GM19351 (cell line): ENCODE results near the gene TP73.

ENCODE experiments used
- ATAC-seq: cut with Tn5 transposase; IDR thresholded peaks from one replicate; pipeline ENCODE4 v1.9.1; 2021; ENCODE audit warnings: mild to moderate bottlenecking, moderate library complexity; ENCODE audit not compliant: unreplicated experiment

The TP73 gene

DNA sequence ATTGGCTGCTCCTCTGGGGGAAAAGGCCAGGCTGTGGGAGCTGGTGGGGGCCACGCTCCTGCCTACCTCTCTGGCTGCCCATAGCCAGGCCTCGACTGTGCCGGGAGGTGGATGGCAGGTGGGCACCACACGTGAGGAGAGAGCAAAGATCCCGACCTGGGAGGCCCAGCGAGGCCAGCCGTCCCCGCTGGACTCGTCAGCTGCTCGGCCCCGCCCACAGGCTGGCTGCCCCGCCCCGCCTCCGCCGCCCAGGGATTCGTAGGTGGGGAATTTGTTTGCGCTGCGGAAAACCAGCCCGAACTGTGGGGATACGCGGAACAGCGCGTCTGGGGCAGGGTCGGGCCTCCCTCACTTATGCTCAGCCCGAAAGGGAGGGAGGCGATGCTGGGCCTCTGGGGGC, 31.7 kb downstream of the TP73 start:
- no peak for ATAC-seq

DNA sequence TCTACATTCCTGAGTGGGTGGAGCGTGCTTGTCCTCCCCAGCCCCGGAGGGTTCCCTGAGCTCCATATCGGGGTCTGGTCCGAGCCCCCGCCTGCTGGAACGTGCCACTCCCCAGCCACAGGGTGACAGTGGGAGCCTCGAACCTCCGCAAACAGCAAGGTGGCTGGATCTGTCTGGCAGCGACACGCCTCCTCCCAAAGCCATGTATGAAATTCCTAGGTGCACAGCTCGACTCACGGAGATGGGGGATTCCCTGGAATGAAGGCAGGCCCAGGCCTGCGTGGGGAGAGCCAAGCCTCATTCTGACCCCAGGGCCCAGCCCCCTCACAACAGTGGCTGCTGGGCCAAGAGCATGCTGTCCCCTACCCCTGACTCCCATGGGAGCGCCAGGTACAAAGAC, 32.9 kb downstream of the TP73 start:
- no peak for ATAC-seq

GRCh38 chr1:3685906-3686305, 33.6 kb downstream of the TP73 start:
- no peak for ATAC-seq

- no peak for ATAC-seq
Measured at GRCh38 chr1:3687504-3687903, 35.2 kb downstream of the TP73 start.

DNA sequence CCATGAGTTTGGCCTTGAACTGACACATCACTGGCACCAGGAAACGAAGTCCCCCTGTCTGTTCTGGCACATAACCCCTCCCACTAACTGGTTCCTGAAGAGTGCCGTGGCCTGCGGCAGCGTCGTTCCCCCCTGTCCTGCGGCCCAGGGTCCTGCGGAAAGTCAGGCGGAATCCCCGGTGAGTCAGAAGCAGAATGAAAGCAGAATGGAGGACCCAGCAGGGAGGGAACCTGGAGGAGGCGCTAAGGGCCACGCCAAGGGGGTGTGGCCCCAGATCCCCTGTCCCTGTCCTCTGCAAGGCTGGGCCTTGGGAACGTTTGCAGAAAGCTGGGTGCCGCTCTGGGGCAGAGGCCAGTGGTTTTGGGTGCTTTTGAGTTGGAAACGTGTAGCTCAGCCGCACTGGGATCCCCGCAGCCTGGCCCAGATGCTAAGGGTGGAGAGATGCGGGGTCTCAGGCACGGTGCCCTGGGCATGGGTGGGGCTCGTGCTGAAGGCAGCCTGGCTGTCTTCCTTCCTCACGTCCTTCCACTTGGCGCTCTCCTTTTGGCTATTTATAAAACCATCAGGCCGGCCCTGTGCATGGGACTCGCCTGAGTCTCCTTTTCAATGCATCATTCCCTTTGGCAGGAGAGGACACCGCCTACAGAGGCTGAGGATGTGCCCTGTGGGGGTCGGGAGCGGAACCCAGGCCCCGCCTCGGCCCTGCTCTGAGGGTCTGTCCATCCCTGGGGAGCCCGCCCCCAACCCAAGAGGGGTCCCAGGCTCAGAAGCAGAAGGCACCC, 36.2 kb downstream of the TP73 start:
- ATAC-seq, result no peak

DNA sequence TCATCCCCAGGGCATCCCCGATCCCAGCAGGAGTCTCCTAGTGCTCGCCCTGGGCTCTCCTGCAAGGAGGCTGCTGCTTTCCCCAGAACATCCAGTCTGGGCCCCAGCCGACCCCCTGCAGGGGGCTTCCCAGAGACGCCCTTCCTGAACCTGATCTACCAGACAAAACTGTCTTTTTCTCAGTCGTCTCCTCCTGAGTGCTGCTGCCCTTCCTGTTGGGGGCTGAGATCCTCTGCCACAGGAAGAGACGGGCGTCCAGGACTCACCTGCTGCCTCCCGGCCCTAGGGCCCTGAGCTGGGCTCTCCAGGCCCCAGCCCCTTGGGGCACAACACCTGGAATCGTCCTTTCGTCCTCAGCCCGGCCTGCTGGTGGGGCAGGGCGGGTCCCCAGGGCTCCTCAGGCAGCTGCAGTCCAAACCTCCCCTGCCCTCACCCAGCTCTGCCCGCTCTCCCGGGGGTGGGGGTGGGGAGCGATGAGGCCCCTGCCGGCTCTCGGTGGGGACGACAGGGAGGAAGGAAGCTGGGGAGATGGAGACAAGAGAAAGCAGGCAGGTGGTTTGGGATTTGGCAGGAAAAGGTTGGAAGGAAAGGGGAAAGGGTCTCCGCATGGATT, 36.9 kb downstream of the TP73 start:
- ATAC-seq, result no peak

DNA sequence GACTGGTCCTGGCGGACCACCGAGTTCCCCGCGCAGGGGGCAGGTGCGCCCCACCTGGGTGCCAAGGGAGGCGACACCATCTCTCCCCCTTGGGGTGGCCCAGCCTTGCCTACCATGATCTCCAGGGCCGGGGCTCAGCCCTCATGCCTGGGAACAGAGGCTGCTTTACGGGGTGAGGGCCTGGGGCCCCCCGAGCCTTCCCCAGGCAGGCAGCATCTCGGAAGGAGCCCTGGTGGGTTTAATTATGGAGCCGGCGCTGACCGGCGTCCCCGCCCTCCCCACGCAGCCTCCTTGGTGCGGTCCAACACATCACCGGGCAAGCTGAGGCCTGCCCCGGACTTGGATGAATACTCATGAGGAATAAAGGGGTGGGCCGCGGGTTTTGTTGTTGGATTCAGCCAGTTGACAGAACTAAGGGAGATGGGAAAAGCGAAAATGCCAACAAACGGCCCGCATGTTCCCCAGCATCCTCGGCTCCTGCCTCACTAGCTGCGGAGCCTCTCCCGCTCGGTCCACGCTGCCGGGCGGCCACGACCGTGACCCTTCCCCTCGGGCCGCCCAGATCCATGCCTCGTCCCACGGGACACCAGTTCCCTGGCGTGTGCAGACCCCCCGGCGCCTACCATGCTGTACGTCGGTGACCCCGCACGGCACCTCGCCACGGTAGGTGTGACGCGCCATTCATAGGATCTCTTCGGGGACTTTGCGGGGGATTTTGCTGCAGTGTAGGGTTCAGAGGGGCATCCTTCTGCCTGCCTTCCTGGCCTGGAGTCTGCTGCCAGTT, 38.2 kb downstream of the TP73 start:
- ATAC-seq, result no peak

- no peak for ATAC-seq
Measured at GRCh38 chr1:3691421-3692204, 39.3 kb downstream of the TP73 start.

GRCh38 chr1:3692598-3692997, 40.3 kb downstream of the TP73 start:
- ATAC-seq, result no peak

DNA sequence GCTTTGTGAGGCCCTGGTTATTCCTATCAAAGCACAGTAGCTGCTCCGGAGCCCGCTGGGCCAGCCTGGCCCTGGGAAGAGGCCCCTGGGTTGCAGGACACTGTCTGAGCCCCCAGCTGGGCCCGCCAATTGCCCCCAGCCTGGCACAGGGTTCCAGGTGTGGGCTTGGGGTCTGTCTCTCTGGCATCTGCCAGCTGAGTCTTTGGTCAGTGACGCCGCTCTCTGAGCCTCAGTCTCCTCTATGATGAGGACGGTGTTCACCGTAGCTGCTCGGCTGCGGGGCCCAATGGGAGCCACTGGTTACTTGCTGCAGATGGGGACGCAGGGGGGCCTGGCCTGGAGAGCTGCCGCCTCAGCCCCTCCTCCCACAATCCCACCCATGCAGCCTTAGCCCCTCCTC, 41.0 kb downstream of the TP73 start:
- no peak for ATAC-seq

GRCh38 chr1:3695326-3696217, 43.3 kb downstream of the TP73 start:
- ATAC-seq, result peak; percentile 75

DNA sequence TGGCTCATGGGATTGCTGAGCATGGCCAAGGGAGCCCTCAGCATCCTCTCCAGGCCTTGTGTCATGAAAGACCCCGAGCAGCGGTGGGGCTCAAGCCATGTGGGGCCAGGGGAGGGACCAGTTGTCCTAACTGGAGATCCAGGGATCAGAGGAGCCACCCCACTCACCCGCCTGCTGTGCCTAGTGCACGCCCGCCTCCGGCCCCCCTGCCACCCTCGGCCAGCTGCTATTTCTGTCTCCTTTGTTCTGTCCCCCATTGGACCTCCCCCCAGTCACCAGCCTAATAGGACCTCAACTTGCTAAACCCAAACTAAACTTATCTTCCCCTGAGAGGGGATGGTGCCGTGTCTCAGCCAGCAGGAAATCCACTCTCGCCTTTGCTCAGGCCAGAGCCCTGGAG, 44.4 kb downstream of the TP73 start:
- ATAC-seq, result no peak

GRCh38 chr1:3697104-3697503, 44.8 kb downstream of the TP73 start:
- no peak for ATAC-seq

- no peak for ATAC-seq
Measured at GRCh38 chr1:3697810-3698209, 45.5 kb downstream of the TP73 start.

DNA sequence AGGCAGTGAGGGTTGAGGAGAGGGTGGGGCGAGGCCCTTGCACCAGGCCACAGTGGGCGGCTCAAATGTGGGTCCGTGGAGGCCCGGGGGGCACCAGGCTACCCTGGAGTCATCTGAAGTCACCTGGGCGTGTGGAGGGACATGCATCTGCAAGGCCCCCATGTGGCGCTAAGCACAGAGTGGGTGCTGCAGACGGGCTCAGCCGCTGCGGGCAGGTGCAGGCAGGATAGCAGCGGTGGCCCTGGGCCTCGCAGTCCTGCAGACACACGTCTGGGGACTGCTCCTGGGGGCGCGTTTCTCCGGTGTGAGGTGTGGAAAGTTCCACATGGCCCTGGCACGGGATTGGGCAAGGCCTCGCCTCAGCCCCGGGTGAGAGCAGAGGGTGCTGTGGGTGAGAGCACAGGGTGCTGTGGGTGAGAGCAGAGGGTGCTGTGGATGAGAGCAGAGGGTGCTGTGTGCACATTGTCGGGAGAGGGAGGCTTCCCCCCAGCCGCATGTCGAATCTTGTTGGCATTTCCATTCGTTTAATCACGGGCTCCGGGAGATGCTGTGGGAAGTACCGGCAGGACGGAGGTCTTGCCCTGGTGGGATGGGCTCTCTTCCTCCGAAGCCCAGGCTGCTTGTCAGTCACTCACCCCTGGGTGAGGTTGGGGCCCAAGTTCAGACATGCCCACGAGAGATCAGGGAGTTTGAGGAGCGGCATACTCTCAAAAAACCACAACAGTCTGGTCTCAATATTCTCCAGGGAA, 46.5 kb downstream of the TP73 start:
- no peak for ATAC-seq

GRCh38 chr1:3699596-3699995, 47.3 kb downstream of the TP73 start:
- no peak for ATAC-seq

- ATAC-seq, result no peak
Measured at GRCh38 chr1:3700631-3701030, 48.3 kb downstream of the TP73 start.

- ATAC-seq, result no peak
Measured at GRCh38 chr1:3702528-3702927, 50.2 kb downstream of the TP73 start.

DNA sequence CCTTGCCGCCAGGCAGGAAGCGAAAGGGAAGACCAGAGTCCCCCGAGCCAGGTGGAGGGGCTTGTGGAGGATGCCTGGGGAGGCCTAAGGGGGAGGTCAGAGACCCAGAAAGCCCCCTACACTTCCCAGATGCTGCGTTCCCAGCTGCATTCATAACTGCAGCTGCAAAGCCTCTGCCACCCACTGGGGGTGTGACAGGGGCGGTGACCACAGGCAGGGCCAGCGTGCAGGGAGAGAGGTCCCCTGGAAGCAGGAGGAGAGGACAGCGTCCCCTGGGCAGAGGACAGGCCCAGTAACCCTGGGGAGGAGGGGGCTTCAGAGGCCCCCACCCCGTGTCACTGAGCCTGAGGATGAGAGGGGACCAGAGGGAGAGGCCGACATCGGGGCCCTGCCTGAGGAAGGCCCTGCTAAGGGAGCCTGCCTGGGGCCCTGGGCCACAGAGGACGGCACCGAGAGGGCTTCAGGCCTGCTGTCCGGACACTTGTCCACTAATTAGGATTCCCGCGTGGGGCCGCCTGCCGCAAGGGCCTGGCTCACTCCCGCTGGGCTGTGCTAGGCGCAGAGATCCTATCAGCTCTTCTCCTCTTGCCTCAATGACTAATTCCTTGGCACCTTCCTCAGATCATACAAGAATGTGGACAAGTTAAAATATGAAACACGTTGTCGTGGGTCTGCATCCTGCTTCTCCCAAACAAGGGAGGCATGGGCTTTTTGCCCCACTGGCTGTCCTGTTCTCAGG, 50.8 kb downstream of the TP73 start:
- no peak for ATAC-seq
